Left kidney (tissue), 2 donors: ENCODE results near the gene TNFRSF1A. TPM values are rescaled to one million over a fixed set of nuclear protein-coding genes. Genes with fewer than 3 reads are reported as not detected.

ENCODE experiments used
- DNase-seq: peaks from one replicate; pipeline ENCODE4 v3.0.0-alpha.2; 2013
- polyA plus RNA-seq: library from polyadenylated mRNA; unstranded; fragments of 120-200 nt; gene quantifications from one replicate; pipeline ENCODE4 v1.2.1, GENCODE V29; 2013; ENCODE audit not compliant: insufficient read length

The TNFRSF1A gene
- polyA plus RNA-seq, 1 donor: 89.8 TPM

- DNase-seq: no peak
Observed at GRCh38 chr12:6324936-6325750, 16.7 kb downstream of the TNFRSF1A start.

GRCh38 chr12:6323995-6324711 is 17.7 kb downstream of the TNFRSF1A start:
- no peak for DNase-seq

GRCh38 chr12:6323340-6323994 is 18.4 kb downstream of the TNFRSF1A start:
- peak; percentile 72 for DNase-seq

- no peak for DNase-seq
Observed at GRCh38 chr12:6322969-6323339, 18.9 kb downstream of the TNFRSF1A start.

GRCh38 chr12:6322352-6322751 is 19.5 kb downstream of the TNFRSF1A start:
- no peak for DNase-seq

GRCh38 chr12:6321905-6322304 is 20.0 kb downstream of the TNFRSF1A start:
- no peak for DNase-seq

- no peak for DNase-seq
Observed at GRCh38 chr12:6319446-6319845, 22.4 kb downstream of the TNFRSF1A start.

- no peak for DNase-seq
Observed at GRCh38 chr12:6318440-6318879, 23.4 kb downstream of the TNFRSF1A start.

GRCh38 chr12:6317693-6318439 is 24.0 kb downstream of the TNFRSF1A start:
- no peak for DNase-seq

- no peak for DNase-seq
Observed at GRCh38 chr12:6316921-6317692, 24.8 kb downstream of the TNFRSF1A start.

- DNase-seq: no peak
Observed at GRCh38 chr12:6315704-6316597, 25.9 kb downstream of the TNFRSF1A start.

GRCh38 chr12:6315184-6315583 is 26.7 kb downstream of the TNFRSF1A start:
- no peak for DNase-seq

- no peak for DNase-seq
Observed at GRCh38 chr12:6314776-6315175, 27.1 kb downstream of the TNFRSF1A start.

GRCh38 chr12:6313326-6313940 is 28.4 kb downstream of the TNFRSF1A start:
- DNase-seq: no peak

- no peak for DNase-seq
Observed at GRCh38 chr12:6312529-6313325, 29.1 kb downstream of the TNFRSF1A start.

GRCh38 chr12:6311822-6312528 is 29.9 kb downstream of the TNFRSF1A start:
- no peak for DNase-seq

GRCh38 chr12:6310771-6311610 is 30.9 kb downstream of the TNFRSF1A start:
- no peak for DNase-seq
